ENCODE results near the gene FAM185A.

FAM185A gene

GRCh38 chr7:102811942-102812678, 63.3 kb downstream of the FAM185A start:
- no peak for TF ChIP-seq CTCF (IDR thresholded peaks at IDR 0.05; ENCODE audit: control insufficient read depth, extremely low read depth, insufficient read depth)
- no peak overlapping the region for H3K4me3 ChIP-seq (ENCODE audit: low read depth, low read length)
- peak; percentile 34 for DNase-seq (ENCODE audit: low read depth)

- no peak for TF ChIP-seq CTCF (IDR thresholded peaks at IDR 0.05; ENCODE audit: control insufficient read depth, extremely low read depth, insufficient read depth)
- no peak overlapping the region for H3K4me3 ChIP-seq (ENCODE audit: low read depth, low read length)
- peak; percentile 19 for DNase-seq (ENCODE audit: low read depth)
These were observed 64.6 kb downstream of the FAM185A start for GRCh38 chr7:102813191-102814024.

GRCh38 chr7:102814025-102814471, 65.2 kb downstream of the FAM185A start:
- TF ChIP-seq CTCF (IDR thresholded peaks at IDR 0.05; ENCODE audit: control insufficient read depth, extremely low read depth, insufficient read depth): no peak
- no peak overlapping the region for H3K4me3 ChIP-seq (ENCODE audit: low read depth, low read length)
- DNase-seq (ENCODE audit: low read depth): no peak

GRCh38 chr7:102817616-102818573, 69.1 kb downstream of the FAM185A start:
- no peak for TF ChIP-seq CTCF (IDR thresholded peaks at IDR 0.05; ENCODE audit: control insufficient read depth, extremely low read depth, insufficient read depth)
- H3K4me3 ChIP-seq (ENCODE audit: low read depth, low read length): no peak overlapping the region
- DNase-seq (ENCODE audit: low read depth): no peak

- no peak for TF ChIP-seq CTCF (IDR thresholded peaks at IDR 0.05; ENCODE audit: control insufficient read depth, extremely low read depth, insufficient read depth)
- no peak overlapping the region for H3K4me3 ChIP-seq (ENCODE audit: low read depth, low read length)
- DNase-seq (ENCODE audit: low read depth): no peak
These were observed 70.4 kb downstream of the FAM185A start for GRCh38 chr7:102819151-102819550.

- no peak overlapping the region for H3K4me3 ChIP-seq (ENCODE audit: low read depth, low read length)
- no peak for DNase-seq (ENCODE audit: low read depth)
- no peak for TF ChIP-seq CTCF (IDR thresholded peaks at IDR 0.05; ENCODE audit: control insufficient read depth, extremely low read depth, insufficient read depth)
These were observed 73.4 kb downstream of the FAM185A start for GRCh38 chr7:102821994-102822747.

Data from LNCaP clone FGC (cell line).